Epithelial cell of proximal tubule (primary cell): ENCODE data around the gene IGSF9. TPM values are rescaled to one million over a fixed set of nuclear protein-coding genes. Genes with fewer than 3 reads are reported as not detected.

Source experiments
- DNase-seq: peaks from one replicate; pipeline ENCODE4 v3.0.0-alpha.2; 2011; ENCODE audit warnings: low read depth
- H3K4me3 ChIP-seq: 2 replicates; pipeline ENCODE4 v1.5.1; 2011; ENCODE audit warnings: low read depth, mild to moderate bottlenecking, low read length
- CTCF ChIP-seq: conservative IDR thresholded peaks from 2 replicates; pipeline ENCODE4 v1.5.1; 2012; ENCODE audit warnings: low read depth, mild to moderate bottlenecking, low read length
- total RNA-seq: library from RNA; depleted of rRNA; stranded (reverse); fragments of >200 nt; gene quantifications from 2 replicates; pipeline ENCODE4 v1.2.3, GENCODE V29; 2015

Gene IGSF9
- total RNA-seq, 1 donor from 2014 or later: 1.4 TPM

GRCh38 chr1:159879136-159879535, 66.3 kb downstream of the IGSF9 start:
- DNase-seq: no peak
- no peak for TF ChIP-seq CTCF

GRCh38 chr1:159877695-159878444, 67.5 kb downstream of the IGSF9 start:
- no peak overlapping the region for H3K4me3 ChIP-seq
- TF ChIP-seq CTCF: no peak
- no peak for DNase-seq

More at GRCh38 chr1:159879136-159879535, 66.3 kb downstream of the IGSF9 start:
- no peak overlapping the region for H3K4me3 ChIP-seq

Other genes starting within 250 kb of the IGSF9 start
- gene CRP, start 231.0 kb downstream of the IGSF9 start, total RNA-seq: not detected in 2 replicates
- gene DUSP23, start 164.7 kb downstream of the IGSF9 start, total RNA-seq: 54.5 and 83.5 TPM in 2 replicates
- not detected in 2 replicates for gene FCRL6, start 143.3 kb downstream of the IGSF9 start, total RNA-seq
- gene SLAMF8, start 118.7 kb downstream of the IGSF9 start, total RNA-seq: not detected in 2 replicates
- not detected in 2 replicates for gene VSIG8, start 83.0 kb downstream of the IGSF9 start, total RNA-seq
- gene CFAP45, start 45.4 kb downstream of the IGSF9 start, total RNA-seq: 0.46 and 0.65 TPM in 2 replicates
- 584 and 1,256 TPM in 2 replicates for gene TAGLN2, start 20.1 kb downstream of the IGSF9 start, total RNA-seq
- not detected in 2 replicates for gene SLAMF9, start 8.6 kb upstream of the IGSF9 start, total RNA-seq
- gene PIGM, start 86.4 kb upstream of the IGSF9 start, total RNA-seq: 2.2 and 2.5 TPM in 2 replicates
- not detected in 2 replicates for gene KCNJ10, start 124.5 kb upstream of the IGSF9 start, total RNA-seq
- not detected in 2 replicates for gene KCNJ9, start 135.9 kb upstream of the IGSF9 start, total RNA-seq
- 28.4 and 33.3 TPM in 2 replicates for gene IGSF8, start 153.0 kb upstream of the IGSF9 start, total RNA-seq
- gene ATP1A2, start 170.1 kb upstream of the IGSF9 start, total RNA-seq: not detected in 2 replicates
- gene ATP1A4, start 206.0 kb upstream of the IGSF9 start, total RNA-seq: not detected in 2 replicates
- gene CASQ1, start 245.0 kb upstream of the IGSF9 start, total RNA-seq: not detected in 2 replicates